ENCODE measurements around the gene AP3S2. TPM values are rescaled to one million over a fixed set of nuclear protein-coding genes. Genes with fewer than 3 reads are reported as not detected.

The AP3S2 gene
- total RNA-seq, 1 donor from 2014 or later: 20.6 TPM

DNA sequence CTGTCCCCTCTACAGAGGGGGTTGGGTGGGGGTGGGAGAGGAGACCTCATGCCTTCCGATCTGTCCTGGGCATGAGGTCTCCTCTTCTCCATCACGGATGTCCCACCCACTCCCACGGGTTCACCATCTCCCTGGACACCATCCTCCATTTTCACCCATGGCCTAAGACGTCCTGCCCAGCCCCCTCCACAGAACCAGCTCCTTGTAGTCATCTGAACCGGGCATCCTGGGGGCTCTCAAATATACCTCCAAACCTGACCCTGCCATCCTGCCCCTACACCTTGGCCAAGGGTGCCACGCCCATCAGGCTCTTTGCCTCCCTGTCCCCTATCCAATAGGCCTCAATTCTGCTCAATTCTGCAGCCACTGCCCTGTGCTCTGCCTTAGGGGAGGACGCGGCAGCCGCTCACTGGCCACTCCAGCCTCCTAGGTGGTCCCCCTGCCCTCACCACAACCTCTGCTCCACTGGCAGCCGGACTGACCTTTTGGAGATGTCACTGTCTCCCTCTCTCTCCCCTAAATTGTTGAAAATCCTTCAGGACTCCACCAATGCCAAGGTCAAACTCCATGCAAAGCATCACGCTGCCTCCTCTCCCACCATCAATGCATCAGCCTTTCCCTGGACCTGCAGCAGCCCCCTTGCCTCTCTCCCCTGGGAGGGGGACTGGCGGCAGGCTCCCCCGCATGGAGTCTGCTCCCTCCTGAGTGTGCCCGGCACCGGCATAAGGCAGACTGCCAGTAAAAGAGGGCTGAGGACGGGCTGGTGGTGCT is 69.8 kb downstream of the AP3S2 start:
- no peaks in the 10 kb centered on the region for H3K36me3 Mint-ChIP-seq (ENCODE audit: low read depth)
- no peak overlapping the region for H3K27ac Mint-ChIP-seq
- intact Hi-C loops (cut with micrococcal nuclease): no loop called here
- H3K27me3 Mint-ChIP-seq (ENCODE audit: low read depth): peaks cover 11% of the 10 kb centered on the region
- H3K4me3 Mint-ChIP-seq (ENCODE audit: low read depth): no peak overlapping the region
- peaks cover 8% of the 10 kb centered on the region for H3K4me1 Mint-ChIP-seq (ENCODE audit: low read depth)
- no peak for DNase-seq (ENCODE audit: low spot score)
- no peaks in the 10 kb centered on the region for H3K9me3 Mint-ChIP-seq

DNA sequence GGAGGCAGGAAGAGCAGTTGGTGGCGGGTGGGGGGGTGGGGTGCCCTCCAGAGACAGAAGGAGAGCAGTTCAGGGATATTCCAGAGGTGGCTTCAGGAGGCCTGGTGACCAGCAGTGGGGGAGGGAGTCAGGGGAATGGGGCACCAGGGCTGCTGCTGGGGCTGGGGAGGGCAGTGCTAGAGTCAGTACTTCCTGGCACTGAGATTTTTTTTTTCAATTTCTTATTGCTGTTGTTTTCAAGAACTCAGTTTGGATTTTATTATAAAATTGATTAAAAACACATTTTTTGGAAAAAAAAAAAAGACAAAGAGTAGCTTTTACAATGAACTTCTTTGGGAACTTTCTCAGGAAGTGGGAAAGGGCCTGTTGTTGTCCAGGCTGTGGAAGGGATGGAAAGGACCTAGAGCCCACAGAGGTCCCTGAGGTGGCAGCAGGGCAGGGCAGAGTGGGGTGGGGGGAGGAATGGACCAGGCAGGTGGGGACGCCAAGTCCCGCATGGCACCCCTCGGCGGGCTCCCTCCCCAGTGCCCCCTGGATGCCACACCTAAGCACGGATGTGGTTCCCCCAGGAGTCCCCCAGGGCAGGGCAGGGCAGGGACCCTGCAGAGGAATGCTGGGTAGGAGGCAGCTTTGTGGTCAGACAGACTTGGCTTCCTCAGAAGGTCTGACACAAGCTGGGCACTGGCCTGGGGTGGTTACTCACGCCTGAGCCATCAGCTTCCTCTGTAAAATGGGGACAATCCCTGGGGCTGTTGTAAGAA is 70.7 kb downstream of the AP3S2 start:
- peaks cover 14% of the 10 kb centered on the region for H3K27me3 Mint-ChIP-seq (ENCODE audit: low read depth)
- peaks cover 8% of the 10 kb centered on the region for H3K4me1 Mint-ChIP-seq (ENCODE audit: low read depth)
- no peak overlapping the region for H3K27ac Mint-ChIP-seq

DNA sequence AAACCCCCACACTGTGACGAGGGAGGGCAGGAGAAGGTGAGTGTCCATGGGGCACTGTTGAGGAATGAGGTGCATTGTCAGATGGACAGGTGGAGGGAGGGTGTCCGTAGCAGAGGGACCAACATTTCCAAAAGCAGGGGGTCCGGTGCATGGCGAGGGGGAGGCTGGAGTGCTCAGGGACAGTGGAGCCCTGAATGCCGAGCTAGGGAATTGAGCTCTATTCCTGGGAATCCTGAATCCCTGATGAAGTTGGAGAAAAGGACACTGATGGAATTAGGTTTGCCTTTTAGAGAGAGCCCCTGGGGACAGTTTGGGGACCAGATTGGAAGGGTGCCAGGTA is 71.2 kb downstream of the AP3S2 start:
- intact Hi-C loops (cut with micrococcal nuclease): no loop called here
- H3K27ac Mint-ChIP-seq: no peak overlapping the region
- no peak overlapping the region for H3K4me3 Mint-ChIP-seq (ENCODE audit: low read depth)
- peaks cover 18% of the 10 kb centered on the region for H3K27me3 Mint-ChIP-seq (ENCODE audit: low read depth)
- peaks cover 8% of the 10 kb centered on the region for H3K4me1 Mint-ChIP-seq (ENCODE audit: low read depth)
- H3K9me3 Mint-ChIP-seq: no peaks in the 10 kb centered on the region
- no peaks in the 10 kb centered on the region for H3K36me3 Mint-ChIP-seq (ENCODE audit: low read depth)
- DNase-seq (ENCODE audit: low spot score): no peak

More for the DNA sequence above, 70.7 kb downstream of the AP3S2 start:
- Mint-ChIP-seq H3K4me3 (ENCODE audit: low read depth) (no peak overlapping the region), H3K9me3 (no peaks in the 10 kb centered on the region), H3K36me3 (ENCODE audit: low read depth) (no peaks in the 10 kb centered on the region)
- no peak for DNase-seq (ENCODE audit: low spot score)
- intact Hi-C loops (cut with micrococcal nuclease): no loop called here

DNA sequence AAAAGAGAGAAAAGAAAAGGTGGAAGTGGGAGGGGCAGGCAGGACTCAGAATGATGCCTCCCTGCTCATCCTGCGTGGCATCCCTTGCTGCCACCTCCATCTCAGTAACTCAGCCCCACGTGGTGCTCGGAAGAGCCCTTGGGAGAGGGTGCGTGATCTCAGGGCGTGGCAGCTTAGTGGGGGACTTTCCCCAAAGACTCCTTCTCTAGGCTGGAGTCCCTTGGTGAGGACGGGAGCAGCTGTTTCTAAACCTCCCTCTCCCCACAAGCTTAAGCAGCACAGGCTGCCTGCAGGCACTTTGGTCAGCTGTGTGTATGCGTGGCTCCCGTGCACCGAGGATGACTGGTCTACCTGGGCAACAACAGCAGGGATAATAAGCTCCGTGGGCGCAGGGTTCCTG is 71.8 kb downstream of the AP3S2 start:
- intact Hi-C loops (cut with micrococcal nuclease): no loop called here
- Mint-ChIP-seq H3K36me3 (ENCODE audit: low read depth) (no peaks in the 10 kb centered on the region), H3K4me1 (ENCODE audit: low read depth) (peaks cover 8% of the 10 kb centered on the region), H3K27me3 (ENCODE audit: low read depth) (peaks cover 21% of the 10 kb centered on the region), H3K4me3 (ENCODE audit: low read depth) (no peak overlapping the region), H3K9me3 (no peaks in the 10 kb centered on the region), H3K27ac (no peak overlapping the region)
- no peak for DNase-seq (ENCODE audit: low spot score)

DNA sequence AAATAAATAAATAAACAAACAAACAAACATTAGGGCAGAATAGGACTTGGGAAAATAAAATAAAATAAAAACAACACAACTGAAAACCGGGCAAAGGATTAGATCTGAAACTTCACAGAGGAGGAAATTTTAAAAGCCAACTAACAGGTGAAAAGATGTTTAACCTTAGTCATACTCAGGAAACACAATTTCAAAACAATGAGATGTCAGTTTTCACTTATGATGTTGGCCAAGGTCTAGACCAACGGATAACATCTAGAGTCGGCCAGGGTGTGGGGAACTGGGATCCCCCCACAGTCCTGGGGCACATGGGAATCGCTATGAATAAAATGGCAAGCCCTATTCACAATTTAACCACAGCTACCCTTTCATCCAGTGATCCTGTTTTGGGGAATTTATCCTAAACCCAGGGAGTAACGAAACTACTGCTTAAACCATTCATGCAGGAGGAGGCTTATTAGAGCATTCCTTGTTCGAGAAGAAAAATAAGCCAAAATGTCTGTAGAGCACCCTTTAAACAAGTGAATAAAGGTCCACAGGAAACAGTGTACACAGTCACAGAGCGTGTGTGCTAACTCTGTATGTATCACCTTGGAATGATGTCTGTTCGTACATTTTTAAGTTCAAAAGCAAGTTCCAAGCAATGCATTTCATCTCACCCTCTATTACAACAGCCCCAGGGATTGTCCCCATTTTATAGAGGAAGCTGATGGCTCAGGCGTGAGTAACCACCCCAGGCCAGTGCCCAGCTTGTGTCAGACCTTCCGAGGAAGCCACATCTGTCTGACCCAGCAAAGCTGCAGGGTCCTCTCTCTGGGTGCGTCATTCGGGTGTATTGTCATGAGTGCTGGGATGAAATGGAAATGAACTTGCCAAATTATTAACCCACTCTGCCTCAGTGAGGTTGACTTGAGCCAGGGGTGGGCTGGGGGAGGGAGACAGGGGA is 72.9 kb downstream of the AP3S2 start:
- H3K27me3 Mint-ChIP-seq (ENCODE audit: low read depth): peaks cover 30% of the 10 kb centered on the region
- DNase-seq (ENCODE audit: low spot score): no peak
- H3K4me3 Mint-ChIP-seq (ENCODE audit: low read depth): no peak overlapping the region
- peaks cover 5% of the 10 kb centered on the region for H3K36me3 Mint-ChIP-seq (ENCODE audit: low read depth)
- peaks cover 4% of the 10 kb centered on the region for H3K9me3 Mint-ChIP-seq
- peaks cover 12% of the 10 kb centered on the region for H3K4me1 Mint-ChIP-seq (ENCODE audit: low read depth)
- H3K27ac Mint-ChIP-seq: no peak overlapping the region
- intact Hi-C loops (cut with micrococcal nuclease): no loop called here

DNA sequence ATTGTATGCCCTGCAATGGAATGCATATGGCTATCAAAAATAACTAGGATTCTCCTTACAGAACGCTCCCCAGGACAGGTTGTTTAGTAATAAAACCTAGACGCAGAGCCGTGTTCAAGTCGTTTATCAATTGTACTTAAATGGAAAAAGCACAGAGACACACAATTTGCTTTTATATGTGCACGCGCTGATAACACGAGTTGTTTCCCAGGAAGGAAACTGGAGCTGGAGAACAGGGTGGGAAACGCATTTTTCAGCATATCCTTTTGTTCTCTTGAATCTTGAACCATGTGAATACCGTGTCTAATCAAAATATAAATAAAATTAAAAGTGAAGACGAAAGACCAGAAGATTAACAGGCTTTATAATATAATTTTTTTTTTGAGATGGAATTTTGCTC is 75.5 kb downstream of the AP3S2 start:
- Mint-ChIP-seq H3K4me3 (ENCODE audit: low read depth) (no peak overlapping the region), H3K36me3 (ENCODE audit: low read depth) (peaks cover 12% of the 10 kb centered on the region), H3K27ac (no peak overlapping the region), H3K9me3 (peaks cover 6% of the 10 kb centered on the region), H3K27me3 (ENCODE audit: low read depth) (peaks cover 42% of the 10 kb centered on the region), H3K4me1 (ENCODE audit: low read depth) (peaks cover 19% of the 10 kb centered on the region)
- DNase-seq (ENCODE audit: low spot score): no peak
- intact Hi-C loops (cut with micrococcal nuclease): no loop called here

DNA sequence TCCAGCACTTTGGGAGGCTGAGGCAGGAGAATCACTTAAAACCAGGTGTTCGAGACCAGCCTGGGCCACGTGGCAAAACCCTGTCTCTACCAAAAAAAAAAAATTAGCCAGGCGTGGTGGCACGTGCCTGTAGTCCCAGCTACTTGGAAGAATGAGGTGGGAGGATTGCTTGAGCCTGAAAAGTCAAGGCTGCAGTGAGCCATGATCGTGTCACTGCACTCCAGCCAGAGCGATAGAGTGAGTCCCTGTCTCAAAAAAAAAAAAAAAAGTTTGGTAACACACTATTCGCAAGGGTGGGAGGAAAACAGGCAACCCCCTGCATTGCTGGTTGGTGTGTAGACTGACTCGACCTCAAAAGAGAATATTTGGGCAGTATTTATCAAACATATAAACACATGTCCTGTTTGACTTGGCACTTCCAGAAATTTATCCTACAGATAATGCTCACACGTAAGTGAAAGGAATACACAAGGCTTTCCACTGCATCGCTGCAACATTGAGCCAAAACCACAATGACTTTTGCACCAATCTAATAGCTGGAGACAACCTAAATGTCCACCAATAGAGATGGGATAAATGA is 76.0 kb downstream of the AP3S2 start:
- no peak for DNase-seq (ENCODE audit: low spot score)
- intact Hi-C loops (cut with micrococcal nuclease): no loop called here
- peaks cover 6% of the 10 kb centered on the region for H3K9me3 Mint-ChIP-seq
- no peak overlapping the region for H3K27ac Mint-ChIP-seq
- peaks cover 12% of the 10 kb centered on the region for H3K36me3 Mint-ChIP-seq (ENCODE audit: low read depth)
- H3K4me1 Mint-ChIP-seq (ENCODE audit: low read depth): peaks cover 20% of the 10 kb centered on the region
- peaks cover 42% of the 10 kb centered on the region for H3K27me3 Mint-ChIP-seq (ENCODE audit: low read depth)
- no peak overlapping the region for H3K4me3 Mint-ChIP-seq (ENCODE audit: low read depth)

DNA sequence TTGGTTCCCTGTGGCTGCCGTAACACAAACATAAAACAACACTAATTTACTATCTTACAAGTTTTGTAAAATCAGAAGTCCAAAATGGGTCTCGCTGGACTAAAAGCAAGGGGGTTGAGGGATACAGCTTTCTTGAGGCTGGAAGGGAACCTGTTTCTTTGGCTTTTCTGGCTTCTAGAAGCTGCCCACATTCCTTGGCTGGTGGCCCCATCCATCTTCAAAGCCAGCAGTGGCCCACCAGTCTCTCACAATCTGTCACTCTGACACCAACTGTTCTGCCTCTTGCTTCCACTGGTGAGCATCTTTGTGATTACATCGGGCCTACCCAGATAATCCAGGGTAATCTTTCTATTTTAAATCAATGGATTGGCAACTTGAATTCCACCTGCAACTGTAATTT is 78.0 kb downstream of the AP3S2 start:
- Mint-ChIP-seq H3K9me3 (peaks cover 6% of the 10 kb centered on the region), H3K4me3 (ENCODE audit: low read depth) (peak overlapping the region; percentile 79), H3K27me3 (ENCODE audit: low read depth) (peaks cover 36% of the 10 kb centered on the region), H3K36me3 (ENCODE audit: low read depth) (peaks cover 12% of the 10 kb centered on the region), H3K4me1 (ENCODE audit: low read depth) (peaks cover 22% of the 10 kb centered on the region), H3K27ac (no peak overlapping the region)
- intact Hi-C loops (cut with micrococcal nuclease): no loop called here
- no peak for DNase-seq (ENCODE audit: low spot score)

DNA sequence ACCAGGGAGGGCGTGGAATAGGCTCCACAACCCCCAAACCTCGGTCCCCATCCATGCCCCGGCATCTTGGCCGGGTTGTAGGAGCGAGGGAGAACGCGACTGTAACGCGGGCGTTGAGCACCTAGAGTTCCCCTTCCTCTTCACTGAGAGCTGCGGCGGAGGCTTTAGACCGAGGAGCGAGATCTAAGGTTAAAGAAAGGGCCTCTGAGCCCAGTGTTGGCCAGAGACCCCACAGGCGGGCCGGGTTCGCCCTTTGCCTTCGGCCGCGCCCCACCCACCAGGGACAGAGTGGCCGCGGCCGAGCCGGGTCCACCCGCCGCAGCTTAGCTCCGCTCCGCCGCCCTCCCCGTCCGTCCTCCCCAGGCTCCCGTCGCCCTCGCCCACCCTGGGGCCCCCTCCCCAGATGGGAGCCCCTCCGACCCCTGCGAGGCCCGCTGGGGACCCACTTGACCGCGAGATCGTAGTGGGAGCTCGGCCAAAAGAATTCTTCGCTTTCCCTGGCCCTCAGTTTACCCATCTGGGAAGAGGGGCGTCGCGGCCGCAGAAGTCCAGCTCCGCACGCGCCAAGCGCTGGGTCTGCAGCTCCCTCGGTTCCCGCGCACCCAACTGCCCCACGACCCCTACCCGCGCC is 79.6 kb downstream of the AP3S2 start:
- no peak for DNase-seq (ENCODE audit: low spot score)
- intact Hi-C loops (cut with micrococcal nuclease): no loop called here
- Mint-ChIP-seq H3K4me1 (ENCODE audit: low read depth) (peaks cover 18% of the 10 kb centered on the region), H3K36me3 (ENCODE audit: low read depth) (peaks cover 12% of the 10 kb centered on the region), H3K9me3 (peaks cover 6% of the 10 kb centered on the region), H3K27ac (no peak overlapping the region), H3K4me3 (ENCODE audit: low read depth) (peak overlapping the region; percentile 26), H3K27me3 (ENCODE audit: low read depth) (peaks cover 31% of the 10 kb centered on the region)

DNA sequence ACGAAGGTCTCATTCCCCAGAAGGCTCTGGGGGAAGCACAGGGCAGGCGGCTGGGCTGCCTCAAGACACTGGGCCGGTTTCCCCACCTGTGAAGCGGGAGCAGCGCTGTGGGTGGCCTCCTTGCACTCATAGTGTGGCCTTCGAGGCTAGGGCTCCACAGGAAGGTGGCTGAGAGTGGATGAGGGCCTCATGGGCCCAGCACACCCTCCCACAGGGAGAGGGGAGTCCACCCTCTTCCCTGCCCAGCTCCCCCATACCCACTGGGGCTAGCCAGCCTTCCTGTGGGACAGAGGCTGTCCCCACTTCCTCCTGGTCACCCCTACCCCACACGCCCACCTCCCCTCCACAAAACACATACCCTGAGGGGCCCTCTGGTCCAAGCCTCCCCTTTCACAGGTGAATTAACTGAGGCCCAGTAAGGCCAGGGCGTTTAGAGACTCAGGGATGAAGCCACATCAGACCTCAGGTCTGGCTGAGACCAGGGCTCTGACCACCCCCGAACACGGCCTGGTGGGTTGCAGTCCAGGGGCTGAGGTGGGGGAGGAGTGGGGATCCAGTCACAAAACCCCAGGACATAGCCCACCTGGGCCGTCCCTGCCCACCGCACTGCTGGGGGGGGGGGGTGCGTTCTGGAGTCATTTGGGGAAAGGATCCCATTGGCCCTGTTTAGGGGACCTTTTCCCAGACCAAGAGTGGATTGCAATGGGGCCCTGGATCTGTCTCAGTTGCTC is 80.2 kb downstream of the AP3S2 start:
- peak overlapping the region; percentile 26 for H3K4me3 Mint-ChIP-seq (ENCODE audit: low read depth)
- H3K9me3 Mint-ChIP-seq: peaks cover 6% of the 10 kb centered on the region
- peaks cover 18% of the 10 kb centered on the region for H3K4me1 Mint-ChIP-seq (ENCODE audit: low read depth)
- DNase-seq (ENCODE audit: low spot score): no peak
- no peak overlapping the region for H3K27ac Mint-ChIP-seq
- peaks cover 31% of the 10 kb centered on the region for H3K27me3 Mint-ChIP-seq (ENCODE audit: low read depth)
- H3K36me3 Mint-ChIP-seq (ENCODE audit: low read depth): peaks cover 12% of the 10 kb centered on the region
- intact Hi-C loops (cut with micrococcal nuclease): no loop called here

DNA sequence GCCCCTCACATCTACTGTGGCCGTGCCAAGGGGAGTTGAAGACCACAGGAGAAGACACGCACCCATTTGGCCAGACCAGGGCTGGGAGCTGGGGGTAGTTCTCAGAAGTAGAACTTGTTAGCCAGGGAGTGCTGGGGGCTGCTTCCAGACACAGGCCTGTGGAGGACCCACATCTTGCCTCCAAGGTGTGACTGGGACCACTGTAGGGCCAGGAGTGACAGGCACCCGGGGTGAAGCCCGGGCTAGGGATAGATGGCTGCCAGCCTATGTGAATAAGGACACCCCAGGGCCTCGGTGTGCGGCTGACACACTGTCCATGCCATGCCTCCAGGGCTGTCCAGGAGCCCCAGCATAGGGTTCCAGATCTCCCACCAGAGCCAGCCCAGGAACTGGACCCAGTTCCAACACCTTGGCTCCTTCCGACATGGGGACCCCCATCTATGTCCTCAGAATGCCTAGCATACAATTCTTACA is 80.9 kb downstream of the AP3S2 start:
- peaks cover 25% of the 10 kb centered on the region for H3K27me3 Mint-ChIP-seq (ENCODE audit: low read depth)
- DNase-seq (ENCODE audit: low spot score): no peak
- no peak overlapping the region for H3K4me3 Mint-ChIP-seq (ENCODE audit: low read depth)
- H3K4me1 Mint-ChIP-seq (ENCODE audit: low read depth): peaks cover 18% of the 10 kb centered on the region
- intact Hi-C loops (cut with micrococcal nuclease): no loop called here
- no peak overlapping the region for H3K27ac Mint-ChIP-seq
- H3K36me3 Mint-ChIP-seq (ENCODE audit: low read depth): peaks cover 12% of the 10 kb centered on the region
- peaks cover 6% of the 10 kb centered on the region for H3K9me3 Mint-ChIP-seq

All from activated T-helper 2 cell treated with anti-CD3 and anti-CD28 coated beads, Interferon-gamma antibody, Interleukin-2, Interleukin-4, amounts not matched to agents 10 μg/mL and 5 μg/mL and 100 μg/mL, durations not matched to agents 14 hours and 24 hours and 36 hours (primary cell).